Stimulated activated naive B cell treated with anti-CD40 and anti-IgM and Interleukin-4, amounts not matched to agents 10 μg/mL and 1 μg/mL and 100 μg/mL, for 72 hours (primary cell): ENCODE measurements around the gene NXPH4.

Experiments used
- ATAC-seq, 2 donors: fragments of 150-1000 bp; cut with Tn5 transposase; replicated peaks; 2 replicates each; pipeline ENCODE4 v1.10.0; 2021; ENCODE audit warnings: moderate library complexity in 1 of 2
- DNase-seq: peaks from one replicate; pipeline ENCODE4 v3.0.0; 2021
- H3K27ac Mint-ChIP-seq: one replicate; pipeline ENCODE4 v1.8.0; 2022; ENCODE audit warnings: mild to moderate bottlenecking, mixed read lengths
- H3K27me3 Mint-ChIP-seq, 2 donors: one replicate each; pipeline ENCODE4 v1.8.0; 2022; ENCODE audit warnings: mixed read lengths in 2 of 2
- H3K36me3 Mint-ChIP-seq, 2 donors: one replicate each; pipeline ENCODE4 v1.8.0; 2022; ENCODE audit warnings: mixed read lengths in 2 of 2, mild to moderate bottlenecking in 1 of 2
- H3K4me1 Mint-ChIP-seq, 2 donors: one replicate each; pipeline ENCODE4 v1.8.0; 2022; ENCODE audit warnings: mixed read lengths in 2 of 2, mild to moderate bottlenecking in 1 of 2
- H3K4me3 Mint-ChIP-seq, 2 donors: one replicate each; pipeline ENCODE4 v1.8.0; 2022; ENCODE audit warnings: mild to moderate bottlenecking in 2 of 2, mixed read lengths in 2 of 2, moderate library complexity in 1 of 2
- H3K9me3 Mint-ChIP-seq, 2 donors: one replicate each; pipeline ENCODE4 v1.8.0; 2022; ENCODE audit warnings: mixed read lengths in 2 of 2, mild to moderate bottlenecking in 1 of 2

NXPH4 gene

GRCh38 chr12:57224278-57224972 lies 7.8 kb downstream of the NXPH4 start:
- H3K27me3 Mint-ChIP-seq = peaks cover 54 to 64% of the 10 kb centered on the region in 2 donors
- DNase-seq (no peak), ATAC-seq (no peak)
- H3K4me3 Mint-ChIP-seq = peak overlapping the region in 1 of 2 donors; percentile 5
- no peaks in the 10 kb centered on the region for H3K9me3 Mint-ChIP-seq
- H3K36me3 Mint-ChIP-seq = no peaks in the 10 kb centered on the region
- no peak overlapping the region for H3K27ac Mint-ChIP-seq
- peaks cover 51 to 90% of the 10 kb centered on the region in 2 donors for H3K4me1 Mint-ChIP-seq

GRCh38 chr12:57224973-57225679 lies 8.5 kb downstream of the NXPH4 start:
- peaks cover 3 to 6% of the 10 kb centered on the region in 2 donors for H3K36me3 Mint-ChIP-seq
- ATAC-seq = peak; percentile 44 to 48
- DNase-seq = no peak
- peak overlapping the region; percentile 79 for H3K27ac Mint-ChIP-seq
- H3K9me3 Mint-ChIP-seq = no peaks in the 10 kb centered on the region
- H3K27me3 Mint-ChIP-seq = peaks cover 47 to 58% of the 10 kb centered on the region in 2 donors
- H3K4me1 Mint-ChIP-seq = peaks cover 50 to 90% of the 10 kb centered on the region in 2 donors
- H3K4me3 Mint-ChIP-seq = peak overlapping the region; percentile 41 to 59

- H3K27ac Mint-ChIP-seq = peak overlapping the region; percentile 79
- peaks cover 10 to 12% of the 10 kb centered on the region in 2 donors for H3K36me3 Mint-ChIP-seq
- H3K9me3 Mint-ChIP-seq = no peaks in the 10 kb centered on the region
- DNase-seq = no peak
- H3K4me3 Mint-ChIP-seq = peak overlapping the region; percentile 41 to 59
- peaks cover 53 to 93% of the 10 kb centered on the region in 2 donors for H3K4me1 Mint-ChIP-seq
- peaks cover 43 to 54% of the 10 kb centered on the region in 2 donors for H3K27me3 Mint-ChIP-seq
- ATAC-seq = no peak
These were observed 9.2 kb downstream of the NXPH4 start for GRCh38 chr12:57225680-57226210.

GRCh38 chr12:57226588-57227314 lies 10.2 kb downstream of the NXPH4 start:
- DNase-seq (no peak), ATAC-seq (no peak)
- Mint-ChIP-seq H3K4me3 (peak overlapping the region; percentile 67 to 76), H3K27me3 (peaks cover 33 to 45% of the 10 kb centered on the region in 2 donors), H3K27ac (peak overlapping the region; percentile 42), H3K4me1 (peaks cover 52 to 93% of the 10 kb centered on the region in 2 donors), H3K36me3 (peaks cover 16 to 17% of the 10 kb centered on the region in 2 donors), H3K9me3 (no peaks in the 10 kb centered on the region)

GRCh38 chr12:57227315-57228115 lies 10.9 kb downstream of the NXPH4 start:
- Mint-ChIP-seq H3K9me3 (no peaks in the 10 kb centered on the region), H3K27ac (peak overlapping the region; percentile 43), H3K4me3 (peak overlapping the region; percentile 41 to 65), H3K36me3 (peaks cover 24 to 25% of the 10 kb centered on the region in 2 donors), H3K27me3 (peaks cover 25 to 37% of the 10 kb centered on the region in 2 donors), H3K4me1 (peaks cover 56 to 93% of the 10 kb centered on the region in 2 donors)
- DNase-seq (no peak), ATAC-seq (no peak)

- H3K4me1 Mint-ChIP-seq = peaks cover 57 to 93% of the 10 kb centered on the region in 2 donors
- H3K27ac Mint-ChIP-seq = peak overlapping the region; percentile 98
- peaks cover 9 to 21% of the 10 kb centered on the region in 2 donors for H3K27me3 Mint-ChIP-seq
- peak overlapping the region; percentile 97 to 99 for H3K4me3 Mint-ChIP-seq
- no peaks in the 10 kb centered on the region for H3K9me3 Mint-ChIP-seq
- peaks cover 39% of the 10 kb centered on the region in 2 donors for H3K36me3 Mint-ChIP-seq
- ATAC-seq = peak; percentile 6 to 13
- no peak for DNase-seq
These were observed 12.5 kb downstream of the NXPH4 start for GRCh38 chr12:57229046-57229633.

GRCh38 chr12:57229634-57230380 lies 13.2 kb downstream of the NXPH4 start, which contains the start of gene SHMT2:
SHMT2 (plus strand) TSS chr12:57229711; CDS start chr12:57229779, 68 bp downstream.
- ATAC-seq (peak; percentile 62 to 70), DNase-seq (peak; percentile 93)
- peak within 1 kb of the TSS; percentile 98 for H3K27ac Mint-ChIP-seq
- H3K36me3 Mint-ChIP-seq = peaks cover 42 to 46% of the 10 kb centered on the region in 2 donors
- H3K4me3 Mint-ChIP-seq = peak within 1 kb of the TSS; percentile 97 to 99
- H3K27me3 Mint-ChIP-seq = peaks cover 2 to 16% of the 10 kb centered on the region in 2 donors
- H3K4me1 Mint-ChIP-seq = peaks cover 64 to 93% of the 10 kb centered on the region in 2 donors
- no peaks in the 10 kb centered on the region for H3K9me3 Mint-ChIP-seq

- H3K36me3 Mint-ChIP-seq = peaks cover 42 to 52% of the 10 kb centered on the region in 2 donors
- no peak for ATAC-seq
- H3K9me3 Mint-ChIP-seq = no peaks in the 10 kb centered on the region
- no peak for DNase-seq
- H3K27me3 Mint-ChIP-seq = peaks cover 0 to 13% of the 10 kb centered on the region in 2 donors
- H3K27ac Mint-ChIP-seq = peak overlapping the region; percentile 98
- peaks cover 68 to 93% of the 10 kb centered on the region in 2 donors for H3K4me1 Mint-ChIP-seq
- peak overlapping the region; percentile 97 to 99 for H3K4me3 Mint-ChIP-seq
These were observed 14.0 kb downstream of the NXPH4 start for GRCh38 chr12:57230381-57231155.

GRCh38 chr12:57231276-57232021 lies 14.9 kb downstream of the NXPH4 start:
- ATAC-seq (no peak), DNase-seq (no peak)
- H3K4me3 Mint-ChIP-seq = peak overlapping the region; percentile 97 to 99
- H3K27me3 Mint-ChIP-seq = peaks cover 5 to 8% of the 10 kb centered on the region in 2 donors
- H3K9me3 Mint-ChIP-seq = no peaks in the 10 kb centered on the region
- peaks cover 68 to 93% of the 10 kb centered on the region in 2 donors for H3K4me1 Mint-ChIP-seq
- peaks cover 45 to 59% of the 10 kb centered on the region in 2 donors for H3K36me3 Mint-ChIP-seq
- no peak overlapping the region for H3K27ac Mint-ChIP-seq

GRCh38 chr12:57232156-57232756 lies 15.7 kb downstream of the NXPH4 start:
- ATAC-seq (no peak), DNase-seq (no peak)
- no peak overlapping the region for H3K4me3 Mint-ChIP-seq
- H3K27me3 Mint-ChIP-seq = peaks cover 11 to 12% of the 10 kb centered on the region in 2 donors
- H3K9me3 Mint-ChIP-seq = no peaks in the 10 kb centered on the region
- peaks cover 67 to 93% of the 10 kb centered on the region in 2 donors for H3K4me1 Mint-ChIP-seq
- peak overlapping the region; percentile 56 for H3K27ac Mint-ChIP-seq
- peaks cover 48 to 63% of the 10 kb centered on the region in 2 donors for H3K36me3 Mint-ChIP-seq
